Aorta (tissue), 5 donors: Measurements from ENCODE around the gene ATP5ME. TPM values are rescaled to one million over a fixed set of nuclear protein-coding genes. Genes with fewer than 3 reads are reported as not detected.

Experiments used
- ATAC-seq: fragments of 200-7000 bp; cut with Tn5 transposase; one replicate; pipeline ENCODE4 v1.9.1; 2022; ENCODE audit warnings: moderate library complexity; ENCODE audit not compliant: low FRiP score
- DNase-seq, 2 donors: peaks; one replicate each; pipeline ENCODE4 v3.0.0-alpha.2; 2020
- H3K27ac ChIP-seq, 2 donors: one replicate each; pipeline ENCODE4 v1.5.1; 2013; ENCODE audit warnings: low read length in 2 of 2, mild to moderate bottlenecking in 2 of 2, moderate library complexity in 2 of 2, control low read depth in 1 of 2, inconsistent platforms in 1 of 2, low read depth in 1 of 2
- H3K27me3 ChIP-seq, 2 donors: one replicate each; pipeline ENCODE4 v1.6.1; 2013; ENCODE audit warnings: control low read depth in 1 of 2, low read length in 1 of 2, mild to moderate bottlenecking in 1 of 2, moderate library complexity in 1 of 2; ENCODE audit not compliant: insufficient read depth in 2 of 2, control insufficient read depth in 1 of 2
- H3K36me3 ChIP-seq, 2 donors: one replicate each; pipeline ENCODE4 v1.6.1; 2013; ENCODE audit warnings: control low read depth in 1 of 2, low read length in 1 of 2, mild to moderate bottlenecking in 1 of 2; ENCODE audit not compliant: insufficient read depth in 2 of 2, control insufficient read depth in 1 of 2
- H3K4me1 ChIP-seq, 2 donors: one replicate each; pipeline ENCODE4 v1.6.1; 2013; ENCODE audit warnings: low read length in 2 of 2, control low read depth in 1 of 2, mild to moderate bottlenecking in 1 of 2, moderate library complexity in 1 of 2; ENCODE audit not compliant: insufficient read depth in 2 of 2, control insufficient read depth in 1 of 2
- H3K4me3 ChIP-seq, 2 donors: one replicate each; pipeline ENCODE4 v1.5.1; 2013; ENCODE audit warnings: low read length in 2 of 2, control low read depth in 1 of 2, mild to moderate bottlenecking in 1 of 2
- H3K9me3 ChIP-seq: one replicate; pipeline ENCODE4 v1.6.1; 2013; ENCODE audit warnings: mild to moderate bottlenecking, low read length; ENCODE audit not compliant: control insufficient read depth
- WGBS, 2 donors: extraction: QIAGEN DNeasy Blood & Tissue Kit; methylation state at CpG; one replicate each; pipeline ENCODE4 v1.1.7; 2013; 5-methylcytosine and 5-hydroxymethylcytosine counted together
- intact Hi-C, 2 donors: fragments of 100-400 bp; cut with DNase I; formaldehyde crosslinking; loops; one replicate each; pipeline versions ENCODE4 v1.14.2 to v1.15.0; 2022
- polyA plus RNA-seq, 2 donors: library from polyadenylated mRNA; stranded (reverse); fragments of 200-250 nt; gene quantifications; one replicate each; pipeline ENCODE4 v1.2.3, GENCODE V29; 2013
- total RNA-seq, 2 donors: library from RNA; stranded (reverse); fragmentation: NEBNext Ultra II Directional; extraction: Animal tissue kit (Norgen Biotek cat#: 25700); gene quantifications; one replicate each; pipeline ENCODE4 v1.2.1, GENCODE V29; 2021
- donor health status: healthy with polysubstance abuse.
- donor health status: Bipolar disorder and iron deficiency.
- donor health status: DM: no; HTN: no; CAD: no.
- donor health status: DM: no; HTN: no; CAD: no.
- donor health status: DM: yes; HTN: yes; CAD: no.

The ATP5ME gene
- total and polyA plus RNA-seq, 4 donors: 152 to 599 (median 327) TPM

DNA sequence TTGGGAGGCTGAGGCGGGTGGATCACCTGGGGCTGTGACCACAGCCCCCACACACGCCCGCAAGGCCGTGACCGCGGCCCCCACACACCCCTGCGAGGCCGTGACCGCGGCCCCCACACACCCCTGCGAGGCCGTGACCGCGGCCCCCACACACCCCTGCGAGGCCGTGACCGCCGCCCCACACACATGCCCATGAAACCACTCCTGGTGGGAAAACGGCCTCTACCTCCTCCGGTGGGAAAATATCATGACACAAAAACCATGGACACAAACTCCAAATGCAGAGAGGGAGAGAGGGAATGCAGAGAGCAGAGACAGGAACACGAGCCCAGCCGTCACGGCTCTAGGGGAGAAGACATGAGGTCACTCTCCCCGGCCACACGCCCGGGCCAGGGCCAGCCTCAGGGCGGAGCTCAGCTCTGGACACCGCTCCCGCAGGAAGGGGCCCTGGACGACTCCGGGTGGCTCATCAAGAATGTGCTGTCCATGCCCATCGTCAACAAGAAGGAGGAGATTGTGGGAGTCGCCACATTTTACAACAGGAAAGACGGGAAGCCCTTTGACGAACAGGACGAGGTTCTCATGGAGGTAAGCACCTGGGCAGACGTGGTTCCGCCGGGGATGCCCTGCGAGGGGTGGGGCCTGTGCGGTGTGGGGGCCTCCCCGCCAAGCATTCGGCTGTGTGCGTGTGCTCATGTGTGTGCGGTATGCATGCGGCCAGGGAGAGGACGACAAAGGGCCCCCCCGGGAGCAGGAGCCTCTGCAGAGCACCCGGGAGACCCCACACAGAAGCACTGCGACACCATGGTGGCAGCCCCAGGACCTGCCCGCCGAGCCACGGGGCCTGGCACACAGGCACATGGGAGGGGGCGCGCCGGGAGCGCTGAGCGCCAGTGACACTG lies 17.4 kb downstream of the ATP5ME start:
- DNase-seq (peak; percentile 32 to 73), ATAC-seq (no peak)
- H3K4me3 ChIP-seq: no peak overlapping the region
- H3K36me3 ChIP-seq: no peaks in the 10 kb centered on the region
- H3K9me3 ChIP-seq: no peaks in the 10 kb centered on the region
- H3K27ac ChIP-seq: no peak overlapping the region
- 76% methylated on average over 56 to 58 of the region's 58 CpGs for WGBS, 2 donors
- no peaks in the 10 kb centered on the region for H3K4me1 ChIP-seq
- H3K27me3 ChIP-seq: no peaks in the 10 kb centered on the region
- intact Hi-C loops: no loop called here

DNA sequence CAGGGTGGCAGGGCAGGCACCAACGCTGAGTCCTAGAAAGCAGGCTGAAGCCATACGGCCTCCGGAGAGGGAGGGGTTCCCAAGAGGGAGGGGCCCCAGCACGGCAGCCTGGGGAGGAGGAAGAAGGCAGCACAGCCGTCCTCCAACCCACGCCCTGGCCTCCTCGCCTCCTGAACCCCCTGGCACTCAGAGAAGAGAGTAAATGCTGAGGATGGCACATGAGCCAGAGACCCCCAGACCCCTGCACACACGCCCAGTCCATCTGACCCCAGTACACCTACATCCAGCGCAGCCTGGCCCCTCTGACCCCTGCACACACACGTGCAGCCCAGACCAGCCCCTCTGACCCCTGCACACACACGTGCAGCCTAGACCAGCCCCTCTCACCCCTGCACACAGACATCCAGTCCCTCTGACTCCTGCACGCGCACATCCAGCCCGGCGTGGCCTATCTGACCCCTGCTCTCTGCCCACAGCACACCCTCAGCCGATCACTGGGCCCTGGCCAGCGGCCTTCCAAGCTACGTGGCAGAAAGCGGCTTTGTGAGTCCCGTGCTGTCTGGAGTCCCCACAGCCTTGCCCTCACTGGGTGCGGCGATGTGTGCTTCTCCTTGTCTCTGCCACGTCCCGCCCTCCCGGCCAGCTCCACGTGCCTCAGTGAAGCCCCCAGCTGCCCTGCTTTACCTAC lies 18.5 kb downstream of the ATP5ME start:
- Histone ChIP-seq H3K27me3 (no peaks in the 10 kb centered on the region), H3K4me3 (no peak overlapping the region), H3K27ac (no peak overlapping the region), H3K36me3 (no peaks in the 10 kb centered on the region), H3K4me1 (no peaks in the 10 kb centered on the region), H3K9me3 (no peaks in the 10 kb centered on the region)
- DNase-seq (peak; percentile 32 to 59), ATAC-seq (no peak)
- WGBS, 2 donors: 62 to 67% methylated on average over 24 to 26 of the region's 26 CpGs
- intact Hi-C loops: no loop called here

GRCh38 chr4:654871-655463 lies 19.1 kb downstream of the ATP5ME start:
- Histone ChIP-seq H3K36me3 (no peaks in the 10 kb centered on the region), H3K27me3 (no peaks in the 10 kb centered on the region), H3K4me3 (no peak overlapping the region), H3K4me1 (no peaks in the 10 kb centered on the region), H3K9me3 (no peaks in the 10 kb centered on the region), H3K27ac (no peak overlapping the region)
- WGBS, 2 donors: 58 to 60% methylated on average over 17 of the region's 17 CpGs
- intact Hi-C loops: no loop called here
- ATAC-seq (no peak), DNase-seq (peak; percentile 44 to 63)

DNA sequence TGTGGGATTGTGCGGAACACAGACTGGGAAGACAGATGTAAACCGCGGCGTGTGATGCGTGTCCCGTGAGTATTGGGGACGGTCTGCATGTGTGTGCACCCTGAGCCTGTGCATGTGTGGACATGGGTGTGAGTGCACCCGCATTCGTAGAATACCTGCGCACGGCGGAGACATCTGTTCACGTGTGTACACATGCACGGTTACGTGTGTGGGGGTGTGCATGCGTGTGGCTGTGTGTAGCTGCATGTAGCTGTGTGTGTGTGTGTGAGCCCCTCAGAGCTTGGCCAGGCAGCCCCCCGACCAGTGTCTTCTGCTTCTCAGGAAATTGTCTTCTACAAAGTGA lies 19.6 kb downstream of the ATP5ME start:
- no peak overlapping the region for H3K4me3 ChIP-seq
- no peaks in the 10 kb centered on the region for H3K36me3 ChIP-seq
- no peaks in the 10 kb centered on the region for H3K4me1 ChIP-seq
- 94 to 95% methylated on average over 17 of the region's 17 CpGs for whole genome bisulfite sequencing, 2 donors
- no peak overlapping the region for H3K27ac ChIP-seq
- H3K27me3 ChIP-seq: no peaks in the 10 kb centered on the region
- ATAC-seq: no peak
- intact Hi-C loops: no loop called here
- H3K9me3 ChIP-seq: no peaks in the 10 kb centered on the region
- DNase-seq: peak; percentile 43 to 72

- WGBS, 2 donors: 80 to 87% methylated on average over 29 of the region's 29 CpGs
- Histone ChIP-seq H3K4me1 (no peaks in the 10 kb centered on the region), H3K27ac (no peak overlapping the region), H3K36me3 (no peaks in the 10 kb centered on the region), H3K27me3 (no peaks in the 10 kb centered on the region), H3K4me3 (no peak overlapping the region), H3K9me3 (no peaks in the 10 kb centered on the region)
- ATAC-seq: no peak
- peak; percentile 33 to 63 for DNase-seq
- intact Hi-C loops: no loop called here
Observed at GRCh38 chr4:653831-654502, 20.1 kb downstream of the ATP5ME start.

DNA sequence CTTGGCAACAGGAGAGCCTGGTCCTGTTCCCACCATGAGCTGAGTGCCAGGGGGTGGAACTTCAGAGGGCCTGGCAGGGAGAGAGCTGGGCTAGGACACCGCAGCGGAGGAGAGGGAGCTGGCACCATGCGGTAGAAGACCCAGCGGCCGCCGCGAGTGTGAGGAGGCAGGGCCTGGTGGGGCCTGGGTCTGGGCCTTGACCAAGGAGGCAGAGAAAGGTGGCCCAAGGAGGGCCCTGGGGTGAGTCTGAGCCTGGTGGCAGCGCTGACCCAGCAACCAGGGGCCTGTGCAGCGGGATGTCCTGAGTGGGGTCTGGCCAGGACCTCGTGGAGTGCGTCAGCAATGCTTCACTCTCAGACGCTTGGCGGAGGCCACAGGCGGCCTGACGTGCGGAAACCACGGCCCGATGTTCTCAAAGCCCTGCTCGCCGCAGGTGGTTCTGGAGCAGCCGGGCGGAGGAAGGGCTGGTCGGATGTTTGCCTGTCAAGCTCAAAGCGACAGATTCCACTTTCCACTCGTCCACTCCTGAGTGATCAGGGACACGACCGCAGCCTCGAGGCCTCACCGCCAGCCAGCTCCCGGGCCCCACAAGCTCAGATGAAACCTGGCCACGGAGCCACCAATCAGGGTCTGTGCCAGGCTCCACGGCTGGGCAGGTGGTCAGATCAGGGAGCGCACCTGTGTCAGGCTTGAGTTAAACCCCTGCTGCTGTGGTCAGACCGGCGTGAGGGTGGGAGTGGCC lies 20.8 kb downstream of the ATP5ME start:
- intact Hi-C loops: no loop called here
- Histone ChIP-seq H3K4me3 (no peak overlapping the region), H3K27ac (no peak overlapping the region), H3K36me3 (no peaks in the 10 kb centered on the region), H3K27me3 (no peaks in the 10 kb centered on the region), H3K9me3 (no peaks in the 10 kb centered on the region), H3K4me1 (no peaks in the 10 kb centered on the region)
- ATAC-seq: no peak
- WGBS, 2 donors: 71 to 76% methylated on average over 35 of the region's 35 CpGs
- DNase-seq: peak; percentile 37 to 68

DNA sequence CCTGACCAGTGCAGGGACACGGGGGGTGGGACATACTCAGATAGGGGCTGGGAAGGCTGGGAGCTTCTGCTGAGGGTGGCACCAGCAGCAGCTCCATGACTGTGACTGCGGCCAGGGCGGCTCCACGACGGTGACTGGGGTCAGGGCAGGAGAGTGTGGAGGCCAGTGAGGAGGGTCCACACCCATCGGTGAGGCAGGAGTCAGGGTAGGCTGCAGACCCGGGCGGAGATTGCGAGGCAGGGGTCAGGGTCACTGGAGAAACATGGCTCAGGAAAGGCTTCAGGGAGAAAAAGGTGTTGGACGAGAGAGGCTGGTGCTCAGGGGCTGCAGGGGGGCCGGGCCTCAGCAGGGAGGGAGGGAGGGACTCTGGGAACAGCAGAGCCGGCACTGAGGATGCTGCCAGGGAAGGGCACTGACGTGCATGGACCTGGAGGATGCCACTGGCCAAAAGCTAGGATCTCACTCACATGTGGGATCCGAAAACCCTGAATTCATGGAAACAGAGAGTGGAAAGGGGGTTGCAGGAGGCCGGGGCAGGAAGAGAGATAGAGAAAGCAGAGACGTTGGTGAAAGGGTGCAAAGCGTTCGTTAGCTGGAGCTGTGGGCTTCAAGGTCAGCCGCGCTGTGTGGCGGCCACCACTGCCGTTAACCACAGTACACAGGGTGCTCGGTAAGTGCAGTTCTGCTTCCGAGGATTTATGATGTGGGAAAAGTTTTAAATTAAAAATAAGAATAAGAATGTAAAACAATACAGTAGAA lies 22.0 kb downstream of the ATP5ME start:
- DNase-seq: peak in 1 of 2 donors; percentile 26
- Histone ChIP-seq H3K27ac (no peak overlapping the region), H3K4me1 (no peaks in the 10 kb centered on the region), H3K27me3 (no peaks in the 10 kb centered on the region), H3K4me3 (no peak overlapping the region), H3K9me3 (no peaks in the 10 kb centered on the region), H3K36me3 (no peaks in the 10 kb centered on the region)
- ATAC-seq: no peak
- intact Hi-C loops: no loop called here
- WGBS, 2 donors: 68 to 69% methylated on average over 24 of the region's 24 CpGs
